ENCODE data around the gene MEP1A. TPM values are rescaled to one million over a fixed set of nuclear protein-coding genes. Genes with fewer than 3 reads are reported as not detected.

MEP1A gene
- total and polyA plus RNA-seq, 2 donors (not counting 3 experiments of a cell fraction or from before 2014, with no cell fraction given), result not detected

DNA sequence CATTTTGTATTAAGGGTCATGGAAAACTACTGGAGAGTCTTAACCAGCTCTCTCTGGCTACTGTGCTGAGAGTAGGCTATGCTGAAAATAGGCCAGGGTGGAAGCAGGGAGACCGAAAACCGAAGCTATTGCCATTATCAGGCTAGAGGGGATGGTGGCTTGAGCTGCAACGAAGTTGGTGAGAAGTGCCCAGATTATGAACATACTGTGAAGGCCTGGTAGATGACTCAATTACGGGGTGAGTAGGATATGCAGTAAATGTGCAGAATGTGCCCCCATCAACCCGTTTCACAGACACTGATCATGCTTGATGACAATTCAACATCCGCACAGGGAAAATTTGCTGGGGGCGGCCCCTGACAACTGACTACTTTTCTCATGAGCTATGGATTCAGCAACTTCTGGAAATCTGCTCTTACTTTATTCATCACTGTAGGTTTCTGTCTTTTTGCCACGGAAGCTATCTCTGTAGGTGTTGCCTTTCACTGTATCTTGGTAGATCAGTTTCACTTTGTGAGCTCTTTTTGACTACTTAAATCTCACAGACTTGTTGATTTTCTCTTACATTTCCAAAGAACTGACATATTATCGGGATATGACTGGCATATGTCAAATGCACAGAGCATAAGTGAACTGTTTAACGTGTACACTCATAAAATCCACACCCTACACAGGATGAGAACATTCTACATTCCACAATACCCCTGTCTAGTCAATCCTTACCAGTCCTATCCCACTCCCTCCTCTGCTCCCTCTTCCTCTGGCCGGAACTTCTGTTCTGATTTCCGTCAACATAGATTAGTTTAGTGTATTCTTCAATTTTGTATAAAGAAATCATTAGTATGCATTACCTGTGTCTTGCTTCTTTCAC is 15.5 kb upstream of the MEP1A start:
- no peaks in the 10 kb centered on the region for H3K36me3 ChIP-seq (ENCODE audit: control insufficient read depth in 2 of 2, extremely low read depth in 1 of 2, insufficient read depth in 2 of 2, low read length in 2 of 2)
- no peaks in the 10 kb centered on the region for H3K4me1 ChIP-seq (ENCODE audit: control insufficient read depth, extremely low read depth, insufficient read depth, low read length)
- no peaks in the 10 kb centered on the region for H4K20me1 ChIP-seq (replicated peaks; ENCODE audit: control insufficient read depth, extremely low read depth, insufficient read depth, low read length)
- FAIRE-seq (no peak), DNase-seq (ENCODE audit: low read depth, low spot score) (no peak)
- BruUV-seq (replicated peaks), result no TSS peak
- H2AFZ ChIP-seq (ENCODE audit: low read depth, low read length), result no peak overlapping the region
- H3K27ac ChIP-seq (ENCODE audit: insufficient read depth, low read depth, low read length), result no peak overlapping the region
- H3K27me3 ChIP-seq (ENCODE audit: control insufficient read depth in 2 of 2, insufficient read depth in 2 of 2, low read length in 2 of 2), result peaks cover 1 to 4% of the 10 kb centered on the region in 2 experiments
- dilution Hi-C loops (cut with MboI; ENCODE audit: extremely low pct_ligation_motif_present, low sequenced_read_pairs) (no loop called here), intact Hi-C loops (cut with micrococcal nuclease) (no loop called here)
- ChIA-PET CTCF (interaction anchor here (1.0 to 1.4 kb wide), 2 partner anchors 10 to 361 kb away, joined by 3 read pairs; no protein-coding TSS in a partner anchor), POLR2A (no interaction called here)
- H3K9me1 ChIP-seq (replicated peaks; ENCODE audit: control insufficient read depth, extremely low read depth, insufficient read depth, low read length), result no peaks in the 10 kb centered on the region
- H3K4me2 ChIP-seq (ENCODE audit: insufficient read depth, low read length), result no peak overlapping the region
- no peaks in the 10 kb centered on the region for H3K79me2 ChIP-seq (ENCODE audit: control insufficient read depth, insufficient read depth, low read length)
- no peak overlapping the region for H3K9ac ChIP-seq (replicated peaks; ENCODE audit: extremely low read depth, insufficient read depth, low read length)
- H3K4me3 ChIP-seq (replicated peaks in 1 of 3; ENCODE audit: insufficient read depth in 1 of 3, low read depth in 1 of 3, low read length in 3 of 3), result no peak overlapping the region
- H3K9me3 ChIP-seq (replicated peaks; ENCODE audit: control insufficient read depth, insufficient read depth, low read length), result no peaks in the 10 kb centered on the region
- TF ChIP-seq JUN (IDR thresholded peaks at IDR 0.05; ENCODE audit: borderline replicate concordance, insufficient read depth, insufficient read length, low read depth) (no peak), EZH2 (IDR thresholded peaks at IDR 0.05; ENCODE audit: borderline replicate concordance, low read depth, low read length, severe bottlenecking) (no peak), POLR2AphosphoS5 (IDR thresholded peaks at IDR 0.05; ENCODE audit: insufficient read depth, low read depth, low read length) (no peak), FOS (IDR thresholded peaks at IDR 0.05; ENCODE audit: borderline replicate concordance, insufficient read depth, low read length) (no peak), GATA2 (IDR thresholded peaks at IDR 0.05; ENCODE audit: insufficient read depth, insufficient read length, low read depth, low read length) (no peak)
- TF ChIP-seq, protein P1, sequence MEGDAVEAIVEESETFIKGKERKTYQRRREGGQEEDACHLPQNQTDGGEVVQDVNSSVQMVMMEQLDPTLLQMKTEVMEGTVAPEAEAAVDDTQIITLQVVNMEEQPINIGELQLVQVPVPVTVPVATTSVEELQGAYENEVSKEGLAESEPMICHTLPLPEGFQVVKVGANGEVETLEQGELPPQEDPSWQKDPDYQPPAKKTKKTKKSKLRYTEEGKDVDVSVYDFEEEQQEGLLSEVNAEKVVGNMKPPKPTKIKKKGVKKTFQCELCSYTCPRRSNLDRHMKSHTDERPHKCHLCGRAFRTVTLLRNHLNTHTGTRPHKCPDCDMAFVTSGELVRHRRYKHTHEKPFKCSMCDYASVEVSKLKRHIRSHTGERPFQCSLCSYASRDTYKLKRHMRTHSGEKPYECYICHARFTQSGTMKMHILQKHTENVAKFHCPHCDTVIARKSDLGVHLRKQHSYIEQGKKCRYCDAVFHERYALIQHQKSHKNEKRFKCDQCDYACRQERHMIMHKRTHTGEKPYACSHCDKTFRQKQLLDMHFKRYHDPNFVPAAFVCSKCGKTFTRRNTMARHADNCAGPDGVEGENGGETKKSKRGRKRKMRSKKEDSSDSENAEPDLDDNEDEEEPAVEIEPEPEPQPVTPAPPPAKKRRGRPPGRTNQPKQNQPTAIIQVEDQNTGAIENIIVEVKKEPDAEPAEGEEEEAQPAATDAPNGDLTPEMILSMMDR (IDR thresholded peaks at IDR 0.05; ENCODE audit: extremely low read depth in 1 of 2, insufficient read depth in 1 of 2, low read depth in 1 of 2, low read length in 2 of 2), result no peak
- TF ChIP-seq, protein P2, sequence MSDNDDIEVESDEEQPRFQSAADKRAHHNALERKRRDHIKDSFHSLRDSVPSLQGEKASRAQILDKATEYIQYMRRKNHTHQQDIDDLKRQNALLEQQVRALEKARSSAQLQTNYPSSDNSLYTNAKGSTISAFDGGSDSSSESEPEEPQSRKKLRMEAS (IDR thresholded peaks at IDR 0.05; ENCODE audit: insufficient read depth, insufficient read length), result no peak

Measured in endothelial cell of umbilical vein (primary cell).